ENCODE results near the gene ITPKB.

ITPKB gene

DNA sequence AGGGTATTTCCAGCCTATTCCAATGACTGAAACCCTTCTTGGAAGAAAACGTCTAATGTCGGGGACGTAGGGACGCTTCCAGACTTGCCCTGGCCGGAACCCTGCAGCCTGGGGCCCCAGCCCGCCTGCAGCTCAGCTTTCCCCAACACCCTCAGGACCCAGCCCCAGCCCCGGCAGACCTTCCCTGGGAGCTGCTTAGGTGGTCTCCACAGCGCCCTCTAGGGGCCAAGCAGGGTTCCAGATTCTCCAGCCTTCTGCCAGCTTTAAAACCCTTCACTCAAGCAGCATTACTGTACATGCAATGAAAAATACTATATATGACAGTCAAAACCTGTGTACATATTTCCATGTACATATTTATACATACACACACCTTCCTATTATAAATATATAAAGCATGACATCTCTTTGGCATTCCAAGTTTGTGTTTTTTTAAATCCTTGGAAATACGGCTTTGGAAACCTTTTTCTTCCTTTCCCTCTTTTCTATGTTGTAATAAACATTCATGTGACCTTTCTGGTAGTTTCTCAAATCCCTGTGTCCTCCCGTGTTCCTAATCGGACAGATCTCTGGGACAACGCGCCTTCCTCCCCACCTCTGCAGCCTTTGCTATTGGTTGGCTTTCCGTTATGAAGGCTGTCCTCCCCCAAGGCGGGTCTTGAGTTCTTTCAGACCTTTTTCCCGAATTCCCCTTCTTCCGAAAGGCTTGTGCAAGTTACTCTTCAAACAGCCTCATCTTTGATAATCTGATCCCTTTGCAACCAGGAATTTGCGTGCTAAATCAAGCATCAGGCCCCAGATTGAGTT lies 130.2 kb downstream of the ITPKB start:
- H3K36me3 ChIP-seq (ENCODE audit: insufficient read depth, low read length): no peaks in the 10 kb centered on the region
- no peak overlapping the region for H3K27ac ChIP-seq (ENCODE audit: low read length)
- ATAC-seq (ENCODE audit: insufficient read depth, low read depth) (peak; percentile 93), DNase-seq (peak; percentile 69)
- H3K9me3 ChIP-seq (ENCODE audit: insufficient read depth, low read length, severe bottlenecking): no peaks in the 10 kb centered on the region
- H4K20me1 ChIP-seq (ENCODE audit: insufficient read depth, low read length): no peaks in the 10 kb centered on the region; the same call in 1 of the 2 replicates
- no peaks in the 10 kb centered on the region for H3K79me2 ChIP-seq (ENCODE audit: insufficient read depth, low read length)
- no peak for TF ChIP-seq EZH2 (IDR thresholded peaks at IDR 0.05; ENCODE audit: borderline replicate concordance, low read depth, low read length, severe bottlenecking)
- TF ChIP-seq, protein P1, sequence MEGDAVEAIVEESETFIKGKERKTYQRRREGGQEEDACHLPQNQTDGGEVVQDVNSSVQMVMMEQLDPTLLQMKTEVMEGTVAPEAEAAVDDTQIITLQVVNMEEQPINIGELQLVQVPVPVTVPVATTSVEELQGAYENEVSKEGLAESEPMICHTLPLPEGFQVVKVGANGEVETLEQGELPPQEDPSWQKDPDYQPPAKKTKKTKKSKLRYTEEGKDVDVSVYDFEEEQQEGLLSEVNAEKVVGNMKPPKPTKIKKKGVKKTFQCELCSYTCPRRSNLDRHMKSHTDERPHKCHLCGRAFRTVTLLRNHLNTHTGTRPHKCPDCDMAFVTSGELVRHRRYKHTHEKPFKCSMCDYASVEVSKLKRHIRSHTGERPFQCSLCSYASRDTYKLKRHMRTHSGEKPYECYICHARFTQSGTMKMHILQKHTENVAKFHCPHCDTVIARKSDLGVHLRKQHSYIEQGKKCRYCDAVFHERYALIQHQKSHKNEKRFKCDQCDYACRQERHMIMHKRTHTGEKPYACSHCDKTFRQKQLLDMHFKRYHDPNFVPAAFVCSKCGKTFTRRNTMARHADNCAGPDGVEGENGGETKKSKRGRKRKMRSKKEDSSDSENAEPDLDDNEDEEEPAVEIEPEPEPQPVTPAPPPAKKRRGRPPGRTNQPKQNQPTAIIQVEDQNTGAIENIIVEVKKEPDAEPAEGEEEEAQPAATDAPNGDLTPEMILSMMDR (IDR thresholded peaks at IDR 0.05; ENCODE audit: borderline replicate concordance, extremely low read depth, low read length, poor library complexity, severe bottlenecking): peak; percentile 91
- no peaks in the 10 kb centered on the region for H3K27me3 ChIP-seq (ENCODE audit: insufficient read depth, low read length, poor library complexity)
- no peak overlapping the region for H3K4me2 ChIP-seq (ENCODE audit: insufficient read depth, low read length)
- no peak overlapping the region for H3K4me3 ChIP-seq (ENCODE audit: low read depth in 1 of 2, low read length in 2 of 2)
- no peak overlapping the region for H2AFZ ChIP-seq (ENCODE audit: low read depth, low read length)
- H3K9ac ChIP-seq (ENCODE audit: low read depth, low read length): no peak overlapping the region
- no peaks in the 10 kb centered on the region for H3K4me1 ChIP-seq (ENCODE audit: insufficient read depth, low read length)

DNA sequence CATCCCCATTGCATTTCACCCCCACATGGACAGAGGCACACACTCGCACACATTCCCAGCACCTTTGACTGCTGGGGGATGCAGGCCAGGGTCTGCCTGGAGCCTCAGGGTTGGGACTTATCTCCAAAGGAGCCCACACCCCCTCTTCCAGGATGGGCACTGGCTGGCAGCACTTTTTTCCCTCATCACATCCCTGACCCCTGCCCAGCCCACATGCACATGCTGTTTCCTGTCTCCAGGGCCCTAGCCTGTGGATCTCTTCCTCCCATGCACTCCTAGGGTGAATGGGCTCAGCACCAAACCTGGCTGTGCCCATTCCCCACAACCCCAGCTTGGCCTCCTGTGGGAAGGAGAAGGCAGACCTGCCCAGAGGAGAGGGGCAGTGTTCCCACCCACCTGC lies 131.3 kb downstream of the ITPKB start:
- no peak overlapping the region for H3K4me2 ChIP-seq (ENCODE audit: insufficient read depth, low read length)
- H3K27me3 ChIP-seq (ENCODE audit: insufficient read depth, low read length, poor library complexity): no peaks in the 10 kb centered on the region
- no peaks in the 10 kb centered on the region for H3K36me3 ChIP-seq (ENCODE audit: insufficient read depth, low read length)
- H3K9ac ChIP-seq (ENCODE audit: low read depth, low read length): no peak overlapping the region
- TF ChIP-seq, protein P1 (IDR thresholded peaks at IDR 0.05; ENCODE audit: borderline replicate concordance, extremely low read depth, low read length, poor library complexity, severe bottlenecking): no peak
- TF ChIP-seq EZH2 (IDR thresholded peaks at IDR 0.05; ENCODE audit: borderline replicate concordance, low read depth, low read length, severe bottlenecking): no peak
- H3K4me1 ChIP-seq (ENCODE audit: insufficient read depth, low read length): no peaks in the 10 kb centered on the region
- H3K27ac ChIP-seq (ENCODE audit: low read length): no peak overlapping the region
- ATAC-seq (ENCODE audit: insufficient read depth, low read depth) (no peak), DNase-seq (no peak)
- no peaks in the 10 kb centered on the region for H3K79me2 ChIP-seq (ENCODE audit: insufficient read depth, low read length)
- H3K9me3 ChIP-seq (ENCODE audit: insufficient read depth, low read length, severe bottlenecking): no peaks in the 10 kb centered on the region
- H4K20me1 ChIP-seq (ENCODE audit: insufficient read depth, low read length): no peaks in the 10 kb centered on the region; the same call in 1 of the 2 replicates
- H2AFZ ChIP-seq (ENCODE audit: low read depth, low read length): no peak overlapping the region
- no peak overlapping the region for H3K4me3 ChIP-seq (ENCODE audit: low read depth in 1 of 2, low read length in 2 of 2)

DNA sequence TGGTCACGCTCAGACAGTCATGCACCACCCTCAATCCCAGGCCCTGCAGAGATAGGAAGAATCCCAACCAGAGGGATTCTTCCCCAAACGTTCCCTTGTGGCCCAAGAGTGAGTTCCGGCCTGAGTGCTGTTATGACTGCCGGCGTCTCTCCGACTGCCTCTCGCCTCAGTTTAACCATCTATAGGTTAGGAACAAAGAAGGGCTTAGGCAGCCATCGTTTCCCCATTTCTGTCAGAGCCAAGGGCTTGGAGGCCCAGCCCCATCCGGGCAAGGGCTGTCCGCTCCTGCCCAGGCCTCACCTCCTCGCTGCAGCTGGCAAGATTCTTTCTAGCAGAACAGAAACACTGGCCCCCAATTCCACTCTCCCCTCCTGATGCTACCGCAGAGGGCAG lies 131.8 kb downstream of the ITPKB start:
- no peak overlapping the region for H3K9ac ChIP-seq (ENCODE audit: low read depth, low read length)
- DNase-seq (no peak), ATAC-seq (ENCODE audit: insufficient read depth, low read depth) (no peak)
- H2AFZ ChIP-seq (ENCODE audit: low read depth, low read length): no peak overlapping the region
- no peaks in the 10 kb centered on the region for H3K36me3 ChIP-seq (ENCODE audit: insufficient read depth, low read length)
- H3K79me2 ChIP-seq (ENCODE audit: insufficient read depth, low read length): no peaks in the 10 kb centered on the region
- H3K27me3 ChIP-seq (ENCODE audit: insufficient read depth, low read length, poor library complexity): no peaks in the 10 kb centered on the region
- no peak overlapping the region for H3K27ac ChIP-seq (ENCODE audit: low read length)
- H3K4me1 ChIP-seq (ENCODE audit: insufficient read depth, low read length): no peaks in the 10 kb centered on the region
- no peak overlapping the region for H3K4me2 ChIP-seq (ENCODE audit: insufficient read depth, low read length)
- H4K20me1 ChIP-seq (ENCODE audit: insufficient read depth, low read length): no peaks in the 10 kb centered on the region; the same call in 1 of the 2 replicates
- TF ChIP-seq, protein P1 (IDR thresholded peaks at IDR 0.05; ENCODE audit: borderline replicate concordance, extremely low read depth, low read length, poor library complexity, severe bottlenecking): no peak
- TF ChIP-seq EZH2 (IDR thresholded peaks at IDR 0.05; ENCODE audit: borderline replicate concordance, low read depth, low read length, severe bottlenecking): no peak
- no peak overlapping the region for H3K4me3 ChIP-seq (ENCODE audit: low read depth in 1 of 2, low read length in 2 of 2)
- no peaks in the 10 kb centered on the region for H3K9me3 ChIP-seq (ENCODE audit: insufficient read depth, low read length, severe bottlenecking)

All from DND-41 (cell line).